Neural progenitor cell (in vitro differentiated cells): ENCODE measurements around the gene S100A16.
"Not testable (repeated sequence)": the region's sequence is repeated elsewhere in the genome, so short reads cannot be mapped to it uniquely, and the experiment has no call there.

Experiments used
- EZH2 ChIP-seq: fragments of 200-600 bp; sonication (generic); IDR thresholded peaks from 2 replicates; pipeline ENCODE4 v1.6.1; 2017; ENCODE audit warnings: antibody characterized with exemption, mild to moderate bottlenecking, moderate library complexity
- EZH2phosphoT487 ChIP-seq: fragments of 200-600 bp; sonication (generic); IDR thresholded peaks from 2 replicates; pipeline ENCODE4 v1.6.1; 2017; ENCODE audit warnings: antibody characterized with exemption
- TF ChIP-seq, protein P1 (sequence below): fragments of 200-600 bp; sonication (generic); IDR thresholded peaks from 2 replicates; pipeline ENCODE4 v1.5.1; 2017; ENCODE audit warnings: antibody characterized with exemption, mild to moderate bottlenecking

DNA sequence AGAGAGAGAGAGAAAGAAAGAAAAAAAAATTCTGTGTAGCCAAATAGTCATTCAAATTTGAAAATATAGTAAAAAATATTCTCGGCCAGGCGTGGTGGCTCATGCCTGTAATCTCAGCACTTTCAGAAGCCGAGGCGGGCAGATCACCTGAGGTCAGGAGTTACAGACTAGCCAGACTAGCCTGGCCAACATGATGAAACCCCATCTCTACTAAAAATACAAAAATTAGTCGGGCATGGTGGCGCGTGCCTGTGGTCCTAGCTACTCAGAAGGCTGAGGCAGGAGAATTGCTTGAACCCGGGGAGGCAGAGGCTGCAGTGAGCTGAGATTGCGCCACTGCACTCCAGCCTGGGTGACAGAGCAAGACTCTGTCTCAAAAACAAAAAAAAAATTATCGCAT, 24.9 kb downstream of the S100A16 start:
- not testable (repeated sequence) for TF ChIP-seq EZH2, EZH2phosphoT487
- TF ChIP-seq, protein P1, sequence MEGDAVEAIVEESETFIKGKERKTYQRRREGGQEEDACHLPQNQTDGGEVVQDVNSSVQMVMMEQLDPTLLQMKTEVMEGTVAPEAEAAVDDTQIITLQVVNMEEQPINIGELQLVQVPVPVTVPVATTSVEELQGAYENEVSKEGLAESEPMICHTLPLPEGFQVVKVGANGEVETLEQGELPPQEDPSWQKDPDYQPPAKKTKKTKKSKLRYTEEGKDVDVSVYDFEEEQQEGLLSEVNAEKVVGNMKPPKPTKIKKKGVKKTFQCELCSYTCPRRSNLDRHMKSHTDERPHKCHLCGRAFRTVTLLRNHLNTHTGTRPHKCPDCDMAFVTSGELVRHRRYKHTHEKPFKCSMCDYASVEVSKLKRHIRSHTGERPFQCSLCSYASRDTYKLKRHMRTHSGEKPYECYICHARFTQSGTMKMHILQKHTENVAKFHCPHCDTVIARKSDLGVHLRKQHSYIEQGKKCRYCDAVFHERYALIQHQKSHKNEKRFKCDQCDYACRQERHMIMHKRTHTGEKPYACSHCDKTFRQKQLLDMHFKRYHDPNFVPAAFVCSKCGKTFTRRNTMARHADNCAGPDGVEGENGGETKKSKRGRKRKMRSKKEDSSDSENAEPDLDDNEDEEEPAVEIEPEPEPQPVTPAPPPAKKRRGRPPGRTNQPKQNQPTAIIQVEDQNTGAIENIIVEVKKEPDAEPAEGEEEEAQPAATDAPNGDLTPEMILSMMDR, result not testable (repeated sequence)
